Measurements from ENCODE around the gene RHO. TPM values are rescaled to one million over a fixed set of nuclear protein-coding genes. Genes with fewer than 3 reads are reported as not detected.
"Not testable (repeated sequence)": the region's sequence is repeated elsewhere in the genome, so short reads cannot be mapped to it uniquely, and the experiment has no call there.

The RHO gene
- total and polyA plus RNA-seq, 2 donors (not counting 1 experiment from before 2014, with no cell fraction given): 0.10 TPM; not detected in 1

- Mint-ChIP-seq H3K27ac (no peak overlapping the region), H3K4me3 (no peak overlapping the region), H3K4me1 (peaks cover 2% of the 10 kb centered on the region), H3K9me3 (ENCODE audit: insufficient read depth) (no peaks in the 10 kb centered on the region), H3K27me3 (no peaks in the 10 kb centered on the region)
- 29% methylated on average over 4 of the region's 5 CpGs for WGBS (ENCODE audit: insufficient coverage)
- DNase-seq: peak; percentile 76
- peak; percentile 99 for ATAC-seq (ENCODE audit: low read depth)
- H3K9ac ChIP-seq (ENCODE audit: low read length): no peak overlapping the region
- peaks cover 0 to under 1% of the 10 kb centered on the region in 2 experiments for H3K36me3 ChIP-seq (replicated peaks in 1 of 2; ENCODE audit: control extremely low read depth in 1 of 2, control insufficient read depth in 1 of 2, extremely low read depth in 1 of 2, insufficient read depth in 2 of 2, low read length in 1 of 2)
- H3K79me2 ChIP-seq (ENCODE audit: control insufficient read depth, insufficient read depth, low read length): no peaks in the 10 kb centered on the region
- no peak overlapping the region for H3K4me2 ChIP-seq (replicated peaks; ENCODE audit: low read depth, low read length, poor library complexity, severe bottlenecking)
- no peaks in the 10 kb centered on the region for H4K20me1 ChIP-seq (ENCODE audit: control insufficient read depth, insufficient read depth, low read length, poor library complexity, severe bottlenecking)
- no peak for TF ChIP-seq EZH2 (IDR thresholded peaks at IDR 0.05; ENCODE audit: borderline replicate concordance, insufficient read depth, low read depth, low read length, poor library complexity, severe bottlenecking)
- TF ChIP-seq, protein P1, sequence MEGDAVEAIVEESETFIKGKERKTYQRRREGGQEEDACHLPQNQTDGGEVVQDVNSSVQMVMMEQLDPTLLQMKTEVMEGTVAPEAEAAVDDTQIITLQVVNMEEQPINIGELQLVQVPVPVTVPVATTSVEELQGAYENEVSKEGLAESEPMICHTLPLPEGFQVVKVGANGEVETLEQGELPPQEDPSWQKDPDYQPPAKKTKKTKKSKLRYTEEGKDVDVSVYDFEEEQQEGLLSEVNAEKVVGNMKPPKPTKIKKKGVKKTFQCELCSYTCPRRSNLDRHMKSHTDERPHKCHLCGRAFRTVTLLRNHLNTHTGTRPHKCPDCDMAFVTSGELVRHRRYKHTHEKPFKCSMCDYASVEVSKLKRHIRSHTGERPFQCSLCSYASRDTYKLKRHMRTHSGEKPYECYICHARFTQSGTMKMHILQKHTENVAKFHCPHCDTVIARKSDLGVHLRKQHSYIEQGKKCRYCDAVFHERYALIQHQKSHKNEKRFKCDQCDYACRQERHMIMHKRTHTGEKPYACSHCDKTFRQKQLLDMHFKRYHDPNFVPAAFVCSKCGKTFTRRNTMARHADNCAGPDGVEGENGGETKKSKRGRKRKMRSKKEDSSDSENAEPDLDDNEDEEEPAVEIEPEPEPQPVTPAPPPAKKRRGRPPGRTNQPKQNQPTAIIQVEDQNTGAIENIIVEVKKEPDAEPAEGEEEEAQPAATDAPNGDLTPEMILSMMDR (IDR thresholded peaks at IDR 0.05): peak; percentile 87
- intact Hi-C loops (cut with micrococcal nuclease): loop anchor here (1.0 to 5.0 kb wide), 5 partner anchors 87 to 339 kb away; no protein-coding TSS in a partner anchor
- ChIA-PET CTCF (interaction anchor here (0.6 to 5.3 kb wide), 51 partner anchors 10 to 512 kb away, joined by 3 to 163 read pairs (median 4); partner anchors contain the start of genes IFT122, MBD4 and PLXND1), POLR2A (interaction anchor here (0.5 to 1.6 kb wide), 4 partner anchors 116 to 381 kb away, joined by 3 to 8 read pairs (median 5); no protein-coding TSS in a partner anchor)
- peaks cover 0 to 3% of the 10 kb centered on the region in 2 donors for H3K4me1 ChIP-seq (ENCODE audit: control insufficient read depth in 2 of 2, insufficient read depth in 2 of 2, low read length in 2 of 2)
- H2AFZ ChIP-seq (ENCODE audit: insufficient read depth, low read depth, low read length, poor library complexity, severe bottlenecking): no peak overlapping the region
- no peaks in the 10 kb centered on the region for H3K27me3 ChIP-seq (replicated peaks in 1 of 4; ENCODE audit: control extremely low read depth in 1 of 4, control insufficient read depth in 3 of 4, insufficient read depth in 4 of 4, low read length in 3 of 4)
- no peak overlapping the region for H3K4me3 ChIP-seq (ENCODE audit: control extremely low read depth in 1 of 5, extremely low read depth in 1 of 5, insufficient read depth in 1 of 5, low read depth in 2 of 5, low read length in 4 of 5)
- no peaks in the 10 kb centered on the region for H3K9me3 ChIP-seq (ENCODE audit: control extremely low read depth in 1 of 3, control insufficient read depth in 2 of 3, insufficient read depth in 1 of 3, low read length in 2 of 3)
- no peak overlapping the region for H3K27ac ChIP-seq (ENCODE audit: low read length in 2 of 2)
These were observed 38.2 kb upstream of the RHO start for GRCh38 chr3:129490273-129490675.

GRCh38 chr3:129491077-129491476, 37.4 kb upstream of the RHO start:
- DNase-seq; ATAC-seq (ENCODE audit: low read depth); H3K4me3 ChIP-seq (ENCODE audit: control extremely low read depth in 1 of 5, extremely low read depth in 1 of 5, insufficient read depth in 1 of 5, low read depth in 2 of 5, low read length in 4 of 5); H3K9ac ChIP-seq (ENCODE audit: low read length); H3K4me1 ChIP-seq (ENCODE audit: control insufficient read depth in 2 of 2, insufficient read depth in 2 of 2, low read length in 2 of 2); H3K9me3 ChIP-seq (ENCODE audit: control extremely low read depth in 1 of 3, control insufficient read depth in 2 of 3, insufficient read depth in 1 of 3, low read length in 2 of 3); H3K4me3 Mint-ChIP-seq; H3K9me3 Mint-ChIP-seq (ENCODE audit: insufficient read depth); H2AFZ ChIP-seq (ENCODE audit: insufficient read depth, low read depth, low read length, poor library complexity, severe bottlenecking); H3K4me1 Mint-ChIP-seq; H3K36me3 ChIP-seq (replicated peaks in 1 of 2; ENCODE audit: control extremely low read depth in 1 of 2, control insufficient read depth in 1 of 2, extremely low read depth in 1 of 2, insufficient read depth in 2 of 2, low read length in 1 of 2); H3K27ac Mint-ChIP-seq; H3K27ac ChIP-seq (ENCODE audit: low read length in 2 of 2); H3K4me2 ChIP-seq (replicated peaks; ENCODE audit: low read depth, low read length, poor library complexity, severe bottlenecking); H3K79me2 ChIP-seq (ENCODE audit: control insufficient read depth, insufficient read depth, low read length); H3K27me3 ChIP-seq (replicated peaks in 1 of 4; ENCODE audit: control extremely low read depth in 1 of 4, control insufficient read depth in 3 of 4, insufficient read depth in 4 of 4, low read length in 3 of 4); H4K20me1 ChIP-seq (ENCODE audit: control insufficient read depth, insufficient read depth, low read length, poor library complexity, severe bottlenecking); H3K27me3 Mint-ChIP-seq: not testable (repeated sequence)
- CTCF ChIA-PET: interaction anchor here (1.0 to 5.3 kb wide), 17 partner anchors 22 to 443 kb away, joined by 3 to 163 read pairs (median 19); partner anchors contain the start of genes IFT122, MBD4 and PLXND1
- 87% methylated on average over 3 of the region's 4 CpGs for WGBS (ENCODE audit: insufficient coverage)
- POLR2A ChIA-PET: interaction anchor here (0.6 to 1.6 kb wide), 2 partner anchors 115 to 380 kb away, joined by 3 to 6 read pairs; no protein-coding TSS in a partner anchor
- intact Hi-C loops (cut with micrococcal nuclease): loop anchor here (5.0 kb wide), 1 partner anchor 86 kb away; no protein-coding TSS in a partner anchor

All from B cell (primary cell).